Thymus (tissue), 11 donors: ENCODE data around the gene TUSC2. TPM values are rescaled to one million over a fixed set of nuclear protein-coding genes. Genes with fewer than 3 reads are reported as not detected.
"Not testable (repeated sequence)": the region's sequence is repeated elsewhere in the genome, so short reads cannot be mapped to it uniquely, and the experiment has no call there.

Source experiments
- DNase-seq, 9 donors: peaks; one replicate each; pipeline ENCODE4 v3.0.0-alpha.2; 2013; ENCODE audit warnings: low spot score in 9 of 9, low read depth in 6 of 9, missing footprints in 1 of 9
- H3K27ac ChIP-seq, 2 donors: one replicate each; pipeline ENCODE4 v1.5.1; 2013; ENCODE audit warnings: control low read depth in 1 of 2, low read depth in 1 of 2, low read length in 1 of 2, mild to moderate bottlenecking in 1 of 2, moderate library complexity in 1 of 2
- H3K27me3 ChIP-seq, 2 donors: one replicate each; pipeline ENCODE4 v1.5.1; 2013; ENCODE audit warnings: low read length in 1 of 2; ENCODE audit not compliant: control insufficient read depth in 2 of 2, insufficient read depth in 1 of 2
- H3K36me3 ChIP-seq, 2 donors: one replicate each; pipeline ENCODE4 v1.5.1; 2013; ENCODE audit warnings: low read length in 1 of 2, mild to moderate bottlenecking in 1 of 2, moderate library complexity in 1 of 2; ENCODE audit not compliant: control insufficient read depth in 2 of 2, insufficient read depth in 2 of 2
- H3K4me1 ChIP-seq, 2 donors: one replicate each; pipeline ENCODE4 v1.5.1; 2013; ENCODE audit warnings: low read length in 2 of 2; ENCODE audit not compliant: control insufficient read depth in 2 of 2, insufficient read depth in 2 of 2
- H3K4me3 ChIP-seq, 2 donors: one replicate each; pipeline ENCODE4 v1.5.1; 2013; ENCODE audit warnings: low read length in 2 of 2, control low read depth in 1 of 2, mild to moderate bottlenecking in 1 of 2
- H3K9me3 ChIP-seq, 2 donors: one replicate each; pipeline ENCODE4 v1.5.1; 2013; ENCODE audit warnings: low read length in 1 of 2, mild to moderate bottlenecking in 1 of 2; ENCODE audit not compliant: control insufficient read depth in 2 of 2, insufficient read depth in 1 of 2
- WGBS: extraction: QIAGEN DNeasy Blood & Tissue Kit; methylation state at CpG from one replicate; pipeline ENCODE4 v1.1.7; 2013; 5-methylcytosine and 5-hydroxymethylcytosine counted together
- polyA plus RNA-seq: library from polyadenylated mRNA; stranded (reverse); fragments of 200-250 nt; gene quantifications from one replicate; pipeline ENCODE4 v1.2.3, GENCODE V29; 2013
- total RNA-seq: library from RNA; stranded (reverse); fragments of 120-200 nt; gene quantifications from one replicate; pipeline ENCODE4 v1.2.4, GENCODE V29; 2013
- donor health status: healthy.

The TUSC2 gene
- total and polyA plus RNA-seq, 2 donors = 23.6 to 27.5 TPM

- peaks cover 8 to 26% of the 10 kb centered on the region in 2 donors for H3K4me1 ChIP-seq
- H3K27ac ChIP-seq = no peak overlapping the region
- H3K27me3 ChIP-seq = no peaks in the 10 kb centered on the region
Measured at GRCh38 chr3:50318615-50319014, 9.4 kb downstream of the TUSC2 start.

GRCh38 chr3:50318163-50318562 is 9.9 kb downstream of the TUSC2 start:
- WGBS = 93% methylated on average over 11 of the region's 11 CpGs
- Histone ChIP-seq H3K27ac (no peak overlapping the region), H3K9me3 (no peaks in the 10 kb centered on the region), H3K36me3 (peaks cover 0 to 3% of the 10 kb centered on the region in 2 donors), H3K4me3 (no peak overlapping the region), H3K27me3 (no peaks in the 10 kb centered on the region), H3K4me1 (peaks cover 8 to 26% of the 10 kb centered on the region in 2 donors)
- no peak for DNase-seq

More at GRCh38 chr3:50318615-50319014, 9.4 kb downstream of the TUSC2 start:
- WGBS = 81% methylated on average over 10 of the region's 10 CpGs
- no peak for DNase-seq
- Histone ChIP-seq H3K9me3 (no peaks in the 10 kb centered on the region), H3K36me3 (peaks cover 0 to 3% of the 10 kb centered on the region in 2 donors), H3K4me3 (no peak overlapping the region)

- H3K36me3 ChIP-seq = peaks cover 0 to 3% of the 10 kb centered on the region in 2 donors
- peak overlapping the region in 1 of 2 donors; percentile 25 for H3K27ac ChIP-seq
- WGBS = 90% methylated on average over 6 of the region's 6 CpGs
- no peak for DNase-seq
- no peaks in the 10 kb centered on the region for H3K27me3 ChIP-seq
- H3K4me1 ChIP-seq = peaks cover 8 to 24% of the 10 kb centered on the region in 2 donors
- H3K9me3 ChIP-seq = no peaks in the 10 kb centered on the region
- H3K4me3 ChIP-seq = no peak overlapping the region
Measured at GRCh38 chr3:50317300-50317699, 10.7 kb downstream of the TUSC2 start.

- WGBS = 82% methylated on average over 9 of the region's 9 CpGs
- H3K4me1 ChIP-seq = peaks cover 5 to 18% of the 10 kb centered on the region in 2 donors
- H3K9me3 ChIP-seq = no peaks in the 10 kb centered on the region
- H3K36me3 ChIP-seq = peaks cover 0 to 3% of the 10 kb centered on the region in 2 donors
- H3K27ac ChIP-seq = peak overlapping the region in 1 of 2 donors; percentile 25
- no peak overlapping the region for H3K4me3 ChIP-seq
- H3K27me3 ChIP-seq = no peaks in the 10 kb centered on the region
- DNase-seq = no peak
Measured at GRCh38 chr3:50316657-50317242, 11.3 kb downstream of the TUSC2 start.

GRCh38 chr3:50314816-50315215 is 13.2 kb downstream of the TUSC2 start:
- no peak overlapping the region for H3K27ac ChIP-seq
- peaks cover 0 to 7% of the 10 kb centered on the region in 2 donors for H3K4me1 ChIP-seq
- H3K27me3 ChIP-seq = no peaks in the 10 kb centered on the region
- over 99% methylated on average over 4 of the region's 4 CpGs for WGBS
- no peaks in the 10 kb centered on the region for H3K9me3 ChIP-seq
- no peak for DNase-seq
- H3K4me3 ChIP-seq = no peak overlapping the region
- peaks cover 0 to 3% of the 10 kb centered on the region in 2 donors for H3K36me3 ChIP-seq

GRCh38 chr3:50314342-50314741 is 13.7 kb downstream of the TUSC2 start:
- Histone ChIP-seq H3K36me3 (no peaks in the 10 kb centered on the region), H3K27ac (no peak overlapping the region), H3K4me3 (no peak overlapping the region), H3K4me1 (peaks cover 0 to 6% of the 10 kb centered on the region in 2 donors), H3K9me3 (peaks cover 0 to 3% of the 10 kb centered on the region in 2 donors), H3K27me3 (no peaks in the 10 kb centered on the region)
- WGBS = 95% methylated on average over 3 of the region's 3 CpGs
- no peak for DNase-seq

GRCh38 chr3:50312041-50312440 is 16.0 kb downstream of the TUSC2 start:
- H3K27me3 ChIP-seq, H3K4me1 ChIP-seq, H3K36me3 ChIP-seq, H3K4me3 ChIP-seq, H3K27ac ChIP-seq, DNase-seq: not testable (repeated sequence)
- peaks cover 0 to 24% of the 10 kb centered on the region in 2 donors for H3K9me3 ChIP-seq
- WGBS = 98% methylated on average over 32 of the region's 32 CpGs

- no peaks in the 10 kb centered on the region for H3K27me3 ChIP-seq
- DNase-seq = no peak
- peaks cover 5 to 10% of the 10 kb centered on the region in 2 donors for H3K4me1 ChIP-seq
- no peak overlapping the region for H3K4me3 ChIP-seq
- peaks cover 0 to 24% of the 10 kb centered on the region in 2 donors for H3K9me3 ChIP-seq
- H3K36me3 ChIP-seq = no peaks in the 10 kb centered on the region
- no peak overlapping the region for H3K27ac ChIP-seq
Measured at GRCh38 chr3:50304601-50305000, 23.4 kb downstream of the TUSC2 start.

- no peak within 1 kb of the TSS for H3K27ac ChIP-seq
- no peaks in the 10 kb centered on the region for H3K27me3 ChIP-seq
- no peaks in the 10 kb centered on the region for H3K36me3 ChIP-seq
- H3K4me1 ChIP-seq = peaks cover 10 to 20% of the 10 kb centered on the region in 2 donors
- no peak within 1 kb of the TSS for H3K4me3 ChIP-seq
- DNase-seq = no peak
- H3K9me3 ChIP-seq = peaks cover 0 to 12% of the 10 kb centered on the region in 2 donors
- 89% methylated on average over 14 of the region's 14 CpGs for WGBS
Measured at GRCh38 chr3:50303013-50303815, 24.8 kb downstream of the TUSC2 start, which contains the start of gene HYAL1. Gene HYAL1, minus strand, starts transcription at chr3:50303574. Its CDS starts 618 bp downstream, at chr3:50302956.
